Lower lobe of right lung (tissue), 2 donors: ENCODE results near the gene TIMM23. TPM values are rescaled to one million over a fixed set of nuclear protein-coding genes. Genes with fewer than 3 reads are reported as not detected.

Source experiments
- ATAC-seq, 2 donors: fragments of 200-7000 bp; cut with Tn5 transposase; one replicate each; pipeline ENCODE4 v1.9.1; 2020 to 2022; ENCODE audit warnings: mild to moderate bottlenecking in 2 of 2, moderate library complexity in 2 of 2
- DNase-seq: peaks from one replicate; pipeline ENCODE4 v3.0.0-alpha.2; 2020
- H3K27ac ChIP-seq: fragments of 200-600 bp; one replicate; pipeline ENCODE4 v1.8.0; 2022
- H3K27me3 ChIP-seq: fragments of 200-600 bp; one replicate; pipeline ENCODE4 v1.8.0; 2022; ENCODE audit warnings: low read depth
- H3K36me3 ChIP-seq: fragments of 200-600 bp; one replicate; pipeline ENCODE4 v1.8.0; 2022; ENCODE audit warnings: mild to moderate bottlenecking
- H3K4me1 ChIP-seq: fragments of 200-600 bp; one replicate; pipeline ENCODE4 v1.8.0; 2022
- H3K4me3 ChIP-seq: fragments of 200-600 bp; one replicate; pipeline ENCODE4 v1.8.0; 2022; ENCODE audit warnings: mild to moderate bottlenecking
- H3K9me3 ChIP-seq: fragments of 200-600 bp; one replicate; pipeline ENCODE4 v1.8.0; 2022
- intact Hi-C: fragments of 100-400 bp; cut with DNase I; formaldehyde crosslinking; loops from one replicate; pipeline ENCODE4 v1.11.0; 2022
- total RNA-seq: library from RNA; stranded (reverse); fragmentation: NEBNext Ultra II Directional; extraction: Animal tissue kit (Norgen Biotek cat#: 25700); gene quantifications from one replicate; pipeline ENCODE4 v1.2.1, GENCODE V29; 2021
- TF ChIP-seq, protein P1 (sequence below): fragments of 200-600 bp; IDR thresholded peaks from one replicate; pipeline ENCODE4 v1.8.0; 2022; ENCODE audit warnings: antibody characterized with exemption, mild to moderate bottlenecking
- donor health status: DM: no; HTN: yes; CAD: no; lungs with severe emphysema.

TIMM23 gene
- total RNA-seq, 1 donor from 2014 or later, result 34.2 TPM

GRCh38 chr10:46052791-46053375 is 80.6 kb downstream of the TIMM23 start:
- DNase-seq (no peak), ATAC-seq (no peak)
- Histone ChIP-seq H3K27me3 (no peaks in the 10 kb centered on the region), H3K27ac (no peak overlapping the region), H3K9me3 (no peaks in the 10 kb centered on the region), H3K4me1 (no peaks in the 10 kb centered on the region), H3K36me3 (no peaks in the 10 kb centered on the region), H3K4me3 (no peak overlapping the region)
- TF ChIP-seq, protein P1, sequence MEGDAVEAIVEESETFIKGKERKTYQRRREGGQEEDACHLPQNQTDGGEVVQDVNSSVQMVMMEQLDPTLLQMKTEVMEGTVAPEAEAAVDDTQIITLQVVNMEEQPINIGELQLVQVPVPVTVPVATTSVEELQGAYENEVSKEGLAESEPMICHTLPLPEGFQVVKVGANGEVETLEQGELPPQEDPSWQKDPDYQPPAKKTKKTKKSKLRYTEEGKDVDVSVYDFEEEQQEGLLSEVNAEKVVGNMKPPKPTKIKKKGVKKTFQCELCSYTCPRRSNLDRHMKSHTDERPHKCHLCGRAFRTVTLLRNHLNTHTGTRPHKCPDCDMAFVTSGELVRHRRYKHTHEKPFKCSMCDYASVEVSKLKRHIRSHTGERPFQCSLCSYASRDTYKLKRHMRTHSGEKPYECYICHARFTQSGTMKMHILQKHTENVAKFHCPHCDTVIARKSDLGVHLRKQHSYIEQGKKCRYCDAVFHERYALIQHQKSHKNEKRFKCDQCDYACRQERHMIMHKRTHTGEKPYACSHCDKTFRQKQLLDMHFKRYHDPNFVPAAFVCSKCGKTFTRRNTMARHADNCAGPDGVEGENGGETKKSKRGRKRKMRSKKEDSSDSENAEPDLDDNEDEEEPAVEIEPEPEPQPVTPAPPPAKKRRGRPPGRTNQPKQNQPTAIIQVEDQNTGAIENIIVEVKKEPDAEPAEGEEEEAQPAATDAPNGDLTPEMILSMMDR, result no peak
- intact Hi-C loops, result no loop called here

Other genes starting within 250 kb of the TIMM23 start
- gene WASHC2C, start 245.2 kb upstream of the TIMM23 start, total RNA-seq, result 61.5 TPM
- 16.3 TPM for gene AGAP4, start 125.0 kb upstream of the TIMM23 start, total RNA-seq
- gene NCOA4, start 58.1 kb downstream of the TIMM23 start, total RNA-seq, result 194 TPM
- gene MSMB, start 73.8 kb downstream of the TIMM23 start, total RNA-seq, result 5.3 TPM